Calu3 (cell line): Measurements from ENCODE around the gene THRSP. TPM values are rescaled to one million over a fixed set of nuclear protein-coding genes. Genes with fewer than 3 reads are reported as not detected.
A peak's percentile ranks its signal among the peaks of the same experiment; 100 is the strongest.

ENCODE experiments used
- BruUV-seq: library from RNA; stranded (reverse); fragments of 400-500 nt; replicated peaks from 2 replicates; lab custom pipeline; 2021; lab: Mats Ljungman, UMichigan
- CTCF ChIA-PET: fragments of 300-600 bp; sonication (Branson Sonifier 250); formaldehyde crosslinking; loops from one replicate; lab custom pipeline; 2022; ENCODE audit warnings: antibody characterized with exemption; lab: Charles Lee
- DNase-seq: peaks from one replicate; pipeline ENCODE4 v3.0.0; 2022
- H3K27ac Mint-ChIP-seq: one replicate; pipeline ENCODE4 v1.8.0; 2022; ENCODE audit warnings: mixed read lengths; ENCODE audit not compliant: unreplicated experiment
- H3K27me3 Mint-ChIP-seq: one replicate; pipeline ENCODE4 v1.8.0; 2022; ENCODE audit warnings: mixed read lengths; ENCODE audit not compliant: unreplicated experiment
- H3K36me3 Mint-ChIP-seq: one replicate; pipeline ENCODE4 v1.8.0; 2022; ENCODE audit warnings: mild to moderate bottlenecking, moderate library complexity, mixed read lengths; ENCODE audit not compliant: insufficient read depth, unreplicated experiment
- H3K4me1 Mint-ChIP-seq: one replicate; pipeline ENCODE4 v1.8.0; 2022; ENCODE audit warnings: mild to moderate bottlenecking, low read depth, mixed read lengths; ENCODE audit not compliant: unreplicated experiment
- H3K4me3 Mint-ChIP-seq: one replicate; pipeline ENCODE4 v1.8.0; 2022; ENCODE audit warnings: mild to moderate bottlenecking, low read depth, moderate library complexity, mixed read lengths; ENCODE audit not compliant: unreplicated experiment
- H3K9me3 Mint-ChIP-seq: one replicate; pipeline ENCODE4 v1.8.0; 2022; ENCODE audit warnings: low read depth, mixed read lengths; ENCODE audit not compliant: unreplicated experiment
- intact Hi-C: fragments of 100-400 bp; cut with micrococcal nuclease; formaldehyde crosslinking; loops from one replicate; pipeline ENCODE4 v1.10.0; 2022; ENCODE audit not compliant: unreplicated experiment
- total RNA-seq: library from RNA; stranded (reverse); gene quantifications from 2 replicates; pipeline ENCODE4 v1.2.3, GENCODE V29; 2022
- TF ChIP-seq, protein P1 (sequence below): fragments of 200-600 bp; IDR thresholded peaks from one replicate; pipeline ENCODE4 v1.8.0; 2022; ENCODE audit warnings: antibody characterized with exemption; ENCODE audit not compliant: unreplicated experiment

THRSP gene
- total RNA-seq, 1 experiment from 2014 or later = not detected

DNA sequence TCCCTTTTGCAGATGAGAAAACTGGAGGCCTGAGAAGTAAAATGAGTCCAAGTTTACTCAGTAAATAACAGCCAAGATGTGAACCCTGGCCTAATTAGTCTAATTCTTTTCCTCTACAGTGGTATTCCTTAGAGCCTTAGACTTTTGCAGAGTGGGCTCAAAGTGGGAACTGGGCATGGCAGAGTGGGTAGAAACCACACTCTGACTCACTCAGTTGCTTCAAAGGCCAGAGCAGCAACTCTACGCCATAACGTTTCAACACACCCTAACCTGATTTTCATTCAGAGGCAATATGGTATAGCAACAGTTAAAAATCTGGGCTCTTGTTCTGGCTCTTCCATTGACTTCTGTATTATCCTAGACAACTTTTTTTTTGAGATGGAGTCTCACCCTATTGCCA lies 2.8 kb downstream of the THRSP start:
- DNase-seq = no peak
- Mint-ChIP-seq H3K4me3 (no peak overlapping the region), H3K27ac (no peak overlapping the region), H3K27me3 (no peaks in the 10 kb centered on the region), H3K9me3 (no peaks in the 10 kb centered on the region), H3K36me3 (peaks cover 34% of the 10 kb centered on the region), H3K4me1 (peaks cover 3% of the 10 kb centered on the region)
- CTCF ChIA-PET = interaction anchor here (0.5 kb wide), 1 partner anchor 39 kb away, joined by 3 read pairs; no protein-coding TSS in a partner anchor
- intact Hi-C loops = no loop called here
- TF ChIP-seq, protein P1, sequence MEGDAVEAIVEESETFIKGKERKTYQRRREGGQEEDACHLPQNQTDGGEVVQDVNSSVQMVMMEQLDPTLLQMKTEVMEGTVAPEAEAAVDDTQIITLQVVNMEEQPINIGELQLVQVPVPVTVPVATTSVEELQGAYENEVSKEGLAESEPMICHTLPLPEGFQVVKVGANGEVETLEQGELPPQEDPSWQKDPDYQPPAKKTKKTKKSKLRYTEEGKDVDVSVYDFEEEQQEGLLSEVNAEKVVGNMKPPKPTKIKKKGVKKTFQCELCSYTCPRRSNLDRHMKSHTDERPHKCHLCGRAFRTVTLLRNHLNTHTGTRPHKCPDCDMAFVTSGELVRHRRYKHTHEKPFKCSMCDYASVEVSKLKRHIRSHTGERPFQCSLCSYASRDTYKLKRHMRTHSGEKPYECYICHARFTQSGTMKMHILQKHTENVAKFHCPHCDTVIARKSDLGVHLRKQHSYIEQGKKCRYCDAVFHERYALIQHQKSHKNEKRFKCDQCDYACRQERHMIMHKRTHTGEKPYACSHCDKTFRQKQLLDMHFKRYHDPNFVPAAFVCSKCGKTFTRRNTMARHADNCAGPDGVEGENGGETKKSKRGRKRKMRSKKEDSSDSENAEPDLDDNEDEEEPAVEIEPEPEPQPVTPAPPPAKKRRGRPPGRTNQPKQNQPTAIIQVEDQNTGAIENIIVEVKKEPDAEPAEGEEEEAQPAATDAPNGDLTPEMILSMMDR = no peak
- no TSS peak for BruUV-seq

DNA sequence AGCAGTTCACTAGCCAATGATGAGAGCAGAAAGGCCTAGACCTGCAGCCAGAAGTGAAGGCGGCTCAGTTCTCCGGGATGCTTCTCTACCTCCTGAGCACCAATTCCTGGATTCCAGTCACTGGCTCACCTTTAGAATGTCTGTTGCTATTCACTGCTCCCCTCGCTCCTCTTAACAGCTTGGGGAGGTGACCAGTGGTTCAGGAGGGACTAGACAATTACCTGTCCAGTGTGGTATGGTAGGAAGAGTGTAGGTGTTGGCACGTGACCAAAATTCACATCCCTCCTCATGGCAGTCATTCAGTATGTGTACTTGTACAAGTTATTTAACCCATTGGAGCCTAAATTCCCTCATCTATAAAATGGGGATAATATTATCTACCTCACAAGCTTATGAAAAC lies 4.0 kb downstream of the THRSP start:
- Mint-ChIP-seq H3K4me3 (no peak overlapping the region), H3K27me3 (no peaks in the 10 kb centered on the region), H3K36me3 (peaks cover 40% of the 10 kb centered on the region), H3K27ac (peak overlapping the region; percentile 20), H3K9me3 (no peaks in the 10 kb centered on the region), H3K4me1 (peaks cover 15% of the 10 kb centered on the region)
- TF ChIP-seq, protein P1 = no peak
- DNase-seq = no peak
- no TSS peak for BruUV-seq
- CTCF ChIA-PET = no interaction called here
- intact Hi-C loops = no loop called here

DNA sequence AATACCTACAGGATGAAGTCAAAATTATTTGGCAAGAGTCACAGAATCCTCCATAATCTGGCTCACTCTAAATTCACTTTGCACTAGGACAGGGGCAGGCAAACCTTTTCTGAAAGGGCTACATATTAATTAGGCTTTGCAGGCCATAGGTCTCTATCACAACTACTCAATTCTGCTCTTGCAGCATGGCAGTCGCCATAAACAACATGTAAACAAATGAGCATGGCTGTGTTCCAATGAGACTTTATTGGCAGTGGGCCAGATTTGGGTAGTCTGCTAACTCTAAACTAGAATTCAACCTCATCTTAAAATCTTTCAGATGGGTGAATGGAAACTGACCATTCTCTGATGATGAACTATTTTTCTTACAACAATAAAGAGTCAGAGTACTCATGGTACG lies 5.8 kb downstream of the THRSP start:
- Mint-ChIP-seq H3K27me3 (no peaks in the 10 kb centered on the region), H3K4me1 (peaks cover 18% of the 10 kb centered on the region), H3K9me3 (no peaks in the 10 kb centered on the region), H3K27ac (no peak overlapping the region), H3K4me3 (no peak overlapping the region), H3K36me3 (peaks cover 40% of the 10 kb centered on the region)
- TF ChIP-seq, protein P1 = no peak
- intact Hi-C loops = no loop called here
- BruUV-seq = no TSS peak
- CTCF ChIA-PET = no interaction called here
- DNase-seq = no peak

DNA sequence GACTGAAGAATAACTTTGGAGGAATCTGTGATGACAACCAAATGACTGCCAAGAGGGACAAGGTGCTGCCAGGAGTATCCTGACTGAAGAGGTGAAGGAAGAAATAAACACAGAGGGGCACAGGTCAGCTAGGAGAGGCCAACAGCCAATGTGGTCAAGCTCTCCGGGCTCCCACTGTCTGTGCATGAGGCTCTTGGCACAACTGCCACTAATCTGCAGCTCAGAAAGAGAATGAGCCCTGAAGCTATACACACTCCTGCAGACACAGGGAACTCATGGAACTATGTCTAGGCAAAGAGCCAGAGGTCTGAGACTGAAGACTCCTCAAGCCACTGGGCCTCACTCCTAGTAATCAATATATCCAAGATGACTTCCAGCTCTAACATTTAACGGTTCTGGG lies 7.0 kb downstream of the THRSP start:
- intact Hi-C loops = no loop called here
- TF ChIP-seq, protein P1 = no peak
- no peak for DNase-seq
- Mint-ChIP-seq H3K4me1 (peaks cover 28% of the 10 kb centered on the region), H3K36me3 (peaks cover 38% of the 10 kb centered on the region), H3K27me3 (no peaks in the 10 kb centered on the region), H3K4me3 (no peak overlapping the region), H3K9me3 (no peaks in the 10 kb centered on the region), H3K27ac (no peak overlapping the region)
- no TSS peak for BruUV-seq
- CTCF ChIA-PET = no interaction called here
